Esophagus squamous epithelium (tissue), 5 donors: ENCODE results near the gene ACSF3. TPM values are rescaled to one million over a fixed set of nuclear protein-coding genes. Genes with fewer than 3 reads are reported as not detected.

Experiments used
- DNase-seq: peaks from one replicate; lab custom pipeline; 2025; lab: John Stamatoyannopoulos, UW
- H3K27ac ChIP-seq, 4 donors: fragments of 200-600 bp; sonication (generic); one replicate each; pipeline ENCODE4 v1.5.1; 2016 to 2019; ENCODE audit warnings: mild to moderate bottlenecking in 1 of 4
- H3K27me3 ChIP-seq, 4 donors: fragments of 200-600 bp; sonication (generic); 1 replicate in 3 of 4; 2 replicates in 1 of 4; pipeline versions ENCODE4 v1.5.1 to v1.6.0; 2017 to 2021; ENCODE audit warnings: antibody characterized with exemption in 1 of 4
- H3K36me3 ChIP-seq, 3 donors: fragments of 200-600 bp; sonication (generic); one replicate each; pipeline ENCODE4 v1.5.1; 2016 to 2019
- H3K4me1 ChIP-seq, 3 donors: fragments of 200-600 bp; sonication (generic); one replicate each; pipeline ENCODE4 v1.5.1; 2017 to 2019
- H3K4me3 ChIP-seq, 4 donors: fragments of 200-600 bp; sonication (generic); 1 replicate in 3 of 4; 2 replicates in 1 of 4; pipeline ENCODE4 v1.5.1; 2016 to 2019; ENCODE audit warnings: mild to moderate bottlenecking in 2 of 4, moderate library complexity in 1 of 4
- H3K9me3 ChIP-seq, 3 donors: fragments of 200-600 bp; sonication (generic); one replicate each; pipeline ENCODE4 v1.5.1; 2016 to 2019
- POLR2A ChIP-seq, 4 donors: fragments of 450-650 bp; IDR thresholded peaks; one replicate each; pipeline ENCODE4 v1.6.1; 2017; ENCODE audit warnings: antibody characterized with exemption in 4 of 4, mild to moderate bottlenecking in 4 of 4, moderate library complexity in 3 of 4
- WGBS, 2 donors: methylation state at CpG; one replicate each; pipeline ENCODE4 v1.1.5; 2018; 5-methylcytosine and 5-hydroxymethylcytosine counted together
- intact Hi-C: fragments of 100-400 bp; cut with DNase I; formaldehyde crosslinking; loops from one replicate; pipeline ENCODE4 v1.15.0; 2022
- total RNA-seq, 4 donors: library from RNA; depleted of rRNA; stranded (reverse); fragments of >200 nt; gene quantifications; one replicate each; pipeline ENCODE4 v1.1.0, GENCODE V29; 2016
- TF ChIP-seq, protein P1 (sequence below), 6 experiments: fragments of 450-650 bp in 4 of 6; fragments of 200-600 bp in 2 of 6; sonication (generic) in 2 of 6; IDR thresholded peaks; one replicate each; pipeline ENCODE4 v1.5.1; 2016 to 2019; ENCODE audit warnings: antibody characterized with exemption in 6 of 6, mild to moderate bottlenecking in 4 of 6, moderate library complexity in 4 of 6
- donor health status: DM: yes; HTN: yes; CAD: no.

The ACSF3 gene
- total RNA-seq, 4 donors from 2014 or later: 15.1 to 21.1 (median 17.4) TPM

- Histone ChIP-seq H3K4me3 (no peak overlapping the region), H3K4me1 (no peaks in the 10 kb centered on the region), H3K9me3 (peaks cover 0 to 6% (median 0%) of the 10 kb centered on the region in 3 donors), H3K27ac (no peak overlapping the region), H3K27me3 (no peaks in the 10 kb centered on the region), H3K36me3 (peaks cover 2 to 88% (median 5%) of the 10 kb centered on the region in 3 donors)
- intact Hi-C loops: no loop called here
- 92% methylated on average over 8 of the region's 17 CpGs for WGBS, 2 donors
- DNase-seq: no peak
- no peak for TF ChIP-seq POLR2A (IDR thresholded peaks at IDR 0.05)
- TF ChIP-seq, protein P1, sequence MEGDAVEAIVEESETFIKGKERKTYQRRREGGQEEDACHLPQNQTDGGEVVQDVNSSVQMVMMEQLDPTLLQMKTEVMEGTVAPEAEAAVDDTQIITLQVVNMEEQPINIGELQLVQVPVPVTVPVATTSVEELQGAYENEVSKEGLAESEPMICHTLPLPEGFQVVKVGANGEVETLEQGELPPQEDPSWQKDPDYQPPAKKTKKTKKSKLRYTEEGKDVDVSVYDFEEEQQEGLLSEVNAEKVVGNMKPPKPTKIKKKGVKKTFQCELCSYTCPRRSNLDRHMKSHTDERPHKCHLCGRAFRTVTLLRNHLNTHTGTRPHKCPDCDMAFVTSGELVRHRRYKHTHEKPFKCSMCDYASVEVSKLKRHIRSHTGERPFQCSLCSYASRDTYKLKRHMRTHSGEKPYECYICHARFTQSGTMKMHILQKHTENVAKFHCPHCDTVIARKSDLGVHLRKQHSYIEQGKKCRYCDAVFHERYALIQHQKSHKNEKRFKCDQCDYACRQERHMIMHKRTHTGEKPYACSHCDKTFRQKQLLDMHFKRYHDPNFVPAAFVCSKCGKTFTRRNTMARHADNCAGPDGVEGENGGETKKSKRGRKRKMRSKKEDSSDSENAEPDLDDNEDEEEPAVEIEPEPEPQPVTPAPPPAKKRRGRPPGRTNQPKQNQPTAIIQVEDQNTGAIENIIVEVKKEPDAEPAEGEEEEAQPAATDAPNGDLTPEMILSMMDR (IDR thresholded peaks at IDR 0.05): no peak
These were observed 49.6 kb downstream of the ACSF3 start for GRCh38 chr16:89143201-89143741.

GRCh38 chr16:89143911-89144675, 50.4 kb downstream of the ACSF3 start:
- Histone ChIP-seq H3K27ac (no peak overlapping the region), H3K27me3 (no peaks in the 10 kb centered on the region), H3K36me3 (peaks cover 2 to 88% (median 5%) of the 10 kb centered on the region in 3 donors), H3K4me1 (no peaks in the 10 kb centered on the region), H3K9me3 (peaks cover 0 to 6% (median 0%) of the 10 kb centered on the region in 3 donors), H3K4me3 (no peak overlapping the region)
- no peak for DNase-seq
- WGBS, 2 donors: 40 to 97% methylated on average over 1 to 6 of the region's 22 CpGs
- intact Hi-C loops: no loop called here
- TF ChIP-seq POLR2A (IDR thresholded peaks at IDR 0.05): no peak
- TF ChIP-seq, protein P1 (IDR thresholded peaks at IDR 0.05): no peak

DNA sequence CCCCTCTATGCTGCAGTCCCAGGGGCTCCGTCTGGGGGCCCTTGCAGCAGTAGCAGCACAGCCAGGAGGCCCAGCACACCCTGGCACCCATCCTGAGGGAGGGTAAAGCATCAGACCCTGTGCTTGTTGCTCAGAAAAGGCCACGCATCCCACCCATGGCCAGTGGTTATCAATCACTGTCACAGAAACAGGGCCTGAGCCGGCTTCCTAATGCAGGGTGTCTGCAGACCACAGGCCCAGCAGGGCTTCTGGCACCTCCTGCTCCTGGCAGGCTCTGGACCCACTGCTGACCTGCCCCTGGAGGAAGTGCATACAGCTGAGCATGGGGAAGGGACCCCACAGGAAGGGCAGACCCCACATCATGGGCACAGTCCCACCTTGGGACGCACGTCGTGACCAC, 51.0 kb downstream of the ACSF3 start:
- intact Hi-C loops: no loop called here
- H3K36me3 ChIP-seq: peaks cover 2 to 89% (median 5%) of the 10 kb centered on the region in 3 donors
- no peak for DNase-seq

DNA sequence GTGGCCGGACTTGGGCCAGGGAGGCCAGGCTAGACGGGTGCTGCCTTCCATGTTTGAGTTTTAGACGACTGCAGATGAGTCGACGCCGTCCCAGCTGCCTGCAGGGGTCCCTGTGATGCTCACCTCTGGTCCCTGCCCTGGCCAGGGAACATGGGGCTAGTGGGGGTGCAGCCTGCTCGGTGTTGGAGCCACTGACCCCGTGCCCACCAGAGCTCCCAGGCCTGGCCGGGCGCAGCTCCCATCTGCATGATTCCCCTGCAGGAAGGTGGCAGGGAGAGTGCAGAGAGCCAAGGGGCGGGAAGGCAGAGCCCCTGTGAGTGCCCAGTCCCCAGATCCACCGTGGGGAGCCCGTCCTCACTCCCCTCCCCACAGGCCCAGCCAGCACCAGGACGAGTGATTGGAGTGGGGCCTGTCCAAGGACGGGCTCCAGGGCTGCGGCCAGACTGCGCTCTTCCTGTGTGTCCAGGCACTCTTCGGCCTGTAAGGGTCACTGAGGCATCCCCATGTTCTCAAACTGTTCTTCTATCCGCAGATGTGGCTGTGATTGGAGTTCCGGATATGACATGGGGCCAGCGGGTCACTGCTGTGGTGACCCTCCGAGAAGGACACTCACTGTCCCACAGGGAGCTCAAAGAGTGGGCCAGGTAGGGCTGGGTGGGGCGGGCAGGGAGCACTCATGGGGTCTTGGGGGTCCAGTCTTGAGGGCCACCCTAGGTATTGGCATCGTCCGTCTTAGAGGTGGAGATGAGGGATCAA, 51.9 kb downstream of the ACSF3 start:
- Histone ChIP-seq H3K36me3 (peaks cover 0 to 89% (median 5%) of the 10 kb centered on the region in 3 donors), H3K9me3 (peaks cover 0 to 6% (median 0%) of the 10 kb centered on the region in 3 donors), H3K27me3 (no peaks in the 10 kb centered on the region), H3K4me1 (peaks cover 3 to 5% (median 4%) of the 10 kb centered on the region in 3 donors), H3K4me3 (no peak overlapping the region), H3K27ac (no peak overlapping the region)
- intact Hi-C loops: no loop called here
- no peak for DNase-seq
- TF ChIP-seq POLR2A (IDR thresholded peaks at IDR 0.05): no peak
- TF ChIP-seq, protein P1 (IDR thresholded peaks at IDR 0.05): no peak
- 100% methylated on average over 3 of the region's 25 CpGs; no CpG with 5 or more reads in 1 of the 2 donors for WGBS, 2 donors

More for the DNA sequence above, 51.0 kb downstream of the ACSF3 start:
- TF ChIP-seq POLR2A (IDR thresholded peaks at IDR 0.05): no peak
- TF ChIP-seq, protein P1 (IDR thresholded peaks at IDR 0.05): no peak
- Histone ChIP-seq H3K27ac (no peak overlapping the region), H3K27me3 (no peaks in the 10 kb centered on the region), H3K4me3 (no peak overlapping the region), H3K9me3 (peaks cover 0 to 6% (median 0%) of the 10 kb centered on the region in 3 donors), H3K4me1 (no peaks in the 10 kb centered on the region)
- 100% methylated on average over 1 to 2 of the region's 6 CpGs for WGBS, 2 donors
